HepG2 (cell line): ENCODE data around the gene OR6B1. TPM values are rescaled to one million over a fixed set of nuclear protein-coding genes. Genes with fewer than 3 reads are reported as not detected.

Experiments used
- ATAC-seq: fragments of 200-7000 bp; cut with Tn5 transposase; 3 replicates; pipeline ENCODE4 v1.9.1; 2020; ENCODE audit warnings: mild to moderate bottlenecking, moderate library complexity
- BruUV-seq: library from RNA; stranded (reverse); fragments of 400-500 nt; replicated peaks from 2 replicates; lab custom pipeline; 2021; lab: Mats Ljungman, UMichigan
- CTCF ChIA-PET: fragments of 300-600 bp; formaldehyde crosslinking; extraction: SDS; loops from one replicate; lab custom pipeline; 2021; ENCODE audit warnings: low total read pairs, inconsistent platforms, low intra/inter-chr PET ratio; lab: Yijun Ruan, JAX
- POLR2A ChIA-PET: fragments of 350-600 bp; sonication (Branson Sonifier 250); formaldehyde crosslinking; loops from one replicate; lab custom pipeline; 2020; ENCODE audit warnings: antibody characterized with exemption, inconsistent platforms; lab: Yijun Ruan, JAX
- DNase-seq: peaks from one replicate; pipeline ENCODE4 v3.0.0-alpha.2; 2015; ENCODE audit warnings: low spot score
- FAIRE-seq: peaks from 3 replicates; lab custom pipeline; 2011; peaks lifted over from hg19 to GRCh38; lab: Jason Lieb, UNC
- H2AFZ ChIP-seq: one replicate; pipeline ENCODE4 v1.6.1; 2011; ENCODE audit warnings: low read length, inconsistent platforms
- H3K27ac ChIP-seq: fragments of 300-600 bp; 3 replicates; pipeline ENCODE4 v1.8.0; 2011; ENCODE audit warnings: mixed run types, mild to moderate bottlenecking, mixed read lengths, low read length, inconsistent platforms; ENCODE audit not compliant: insufficient read depth; ENCODE audit errors: extremely low read length
- H3K27me3 ChIP-seq, 2 experiments: fragments of 200-600 bp in 1 of 2; 2 replicates in 1 of 2; 3 replicates in 1 of 2; pipeline versions ENCODE4 v1.6.0 to v1.8.0; 2011; ENCODE audit warnings: low read length in 2 of 2, mild to moderate bottlenecking in 2 of 2, moderate library complexity in 2 of 2, inconsistent platforms in 1 of 2; ENCODE audit not compliant: insufficient read depth in 2 of 2, control insufficient read depth in 1 of 2
- H3K36me3 ChIP-seq, 2 experiments: fragments of 200-600 bp in 1 of 2; replicated peaks in 1 of 2; 2 replicates in 1 of 2; 3 replicates in 1 of 2; pipeline versions ENCODE4 v1.5.1 to v1.8.0; 2011; ENCODE audit warnings: low read length in 2 of 2, inconsistent platforms in 1 of 2; ENCODE audit not compliant: insufficient read depth in 2 of 2, control insufficient read depth in 1 of 2
- H3K4me1 ChIP-seq: 2 replicates; pipeline ENCODE4 v1.5.1; 2012; ENCODE audit warnings: low read length, inconsistent platforms; ENCODE audit not compliant: insufficient read depth
- H3K4me2 ChIP-seq: 2 replicates; pipeline ENCODE4 v1.6.0; 2011; ENCODE audit warnings: low read depth, low read length, inconsistent platforms
- H3K4me3 ChIP-seq, 3 experiments: fragments of 200-600 bp in 1 of 3; sonication (generic), shearing (Covaris generic) in 1 of 3; replicated peaks in 1 of 3; 2 replicates each; pipeline ENCODE4 v1.5.1; 2011 to 2016; ENCODE audit warnings: low read length in 3 of 3, inconsistent platforms in 2 of 3, low read depth in 2 of 3, mild to moderate bottlenecking in 2 of 3, control low read depth in 1 of 3, mixed read lengths in 1 of 3; ENCODE audit not compliant: insufficient read depth in 1 of 3
- H3K79me2 ChIP-seq: one replicate; pipeline ENCODE4 v1.6.1; 2011; ENCODE audit warnings: low read length, inconsistent platforms; ENCODE audit not compliant: insufficient read depth
- H3K9ac ChIP-seq: 2 replicates; pipeline ENCODE4 v1.6.0; 2011; ENCODE audit warnings: mild to moderate bottlenecking, low read depth, low read length, inconsistent platforms; ENCODE audit not compliant: insufficient read depth
- H3K9me3 ChIP-seq: 2 replicates; pipeline ENCODE4 v1.5.1; 2012; ENCODE audit warnings: mild to moderate bottlenecking, low read length
- H4K20me1 ChIP-seq: 2 replicates; pipeline ENCODE4 v1.6.0; 2011; ENCODE audit warnings: inconsistent platforms, mild to moderate bottlenecking, low read length, moderate library complexity; ENCODE audit not compliant: insufficient read depth
- ARNT ChIP-seq: fragments of 450-650 bp; IDR thresholded peaks from 2 replicates; pipeline ENCODE4 v1.6.1; 2017
- FOXM1 ChIP-seq: sonication (generic); formaldehyde crosslinking; IDR thresholded peaks from 2 replicates; pipeline ENCODE4 v1.5.0; 2020; ENCODE audit warnings: missing genetic modification reagents
- KAT7 ChIP-seq: IDR thresholded peaks from 2 replicates; pipeline ENCODE4 v1.6.1; 2018; ENCODE audit warnings: borderline replicate concordance, missing compliant biosample characterization
- NFYB ChIP-seq: sonication (generic); formaldehyde crosslinking; IDR thresholded peaks from 2 replicates; pipeline ENCODE4 v1.4.0; 2020; ENCODE audit warnings: missing genetic modification reagents
- NR2F2 ChIP-seq: IDR thresholded peaks from 2 replicates; pipeline ENCODE4 v1.6.1; 2012; ENCODE audit warnings: low read depth, inconsistent platforms, borderline replicate concordance
- PHB2 ChIP-seq: fragments of 450-650 bp; IDR thresholded peaks from 2 replicates; pipeline ENCODE4 v1.6.1; 2018; ENCODE audit not compliant: partially characterized antibody
- RFX1 ChIP-seq: fragments of 450-650 bp; IDR thresholded peaks from 2 replicates; pipeline ENCODE4 v1.6.1; 2017
- TCF7L2 ChIP-seq: IDR thresholded peaks from 2 replicates; pipeline ENCODE4 v1.6.1; 2011; ENCODE audit warnings: mild to moderate bottlenecking, low read depth, low read length, moderate library complexity
- U2AF1 ChIP-seq: fragments of 200-400 bp; formaldehyde crosslinking; optimal IDR thresholded peaks from 2 replicates; pipeline ENCODE3; 2017; ENCODE audit warnings: mild to moderate bottlenecking, low read depth, low read length
- ZNF337 ChIP-seq: sonication (generic); formaldehyde crosslinking; IDR thresholded peaks from 2 replicates; pipeline ENCODE4 v1.5.1; 2020; ENCODE audit warnings: missing genetic modification reagents, low read depth, mild to moderate bottlenecking, borderline replicate concordance
- ZNF546 ChIP-seq: sonication (generic); formaldehyde crosslinking; conservative IDR thresholded peaks from 2 replicates; pipeline ENCODE4 v1.8.1; 2023; ENCODE audit warnings: mild to moderate bottlenecking, missing genetic modification reagents
- ZNF737 ChIP-seq: sonication (generic); formaldehyde crosslinking; IDR thresholded peaks from 2 replicates; pipeline ENCODE4 v1.5.0; 2020; ENCODE audit warnings: missing genetic modification reagents, mild to moderate bottlenecking, borderline replicate concordance
- WGBS: methylation state at CpG from one replicate; pipeline ENCODE4 v1.1.6; 2017; ENCODE audit warnings: low lambda C conversion rate; 5-methylcytosine and 5-hydroxymethylcytosine counted together
- in situ Hi-C: cut with HindIII; loops from 2 replicates; pipeline ENCODE4 v1.10.0; 2017; ENCODE audit warnings: low pct_unique_long_range_greater_than_20kb; ENCODE audit not compliant: extremely low pct_ligation_motif_present
- intact Hi-C: fragments of 100-400 bp; cut with micrococcal nuclease; formaldehyde crosslinking; loops from one replicate; pipeline ENCODE4 v1.10.0; 2022; ENCODE audit not compliant: unreplicated experiment
- polyA plus RNA-seq, 8 experiments: library from polyadenylated mRNA; depleted of rRNA in 3 of 8; stranded (reverse) in 7 of 8; unstranded in 1 of 8; fragments of >200 nt; fragmentation: Illumina TruSeq in 4 of 8; extraction: Trizol in 4 of 8; gene quantifications; 2 replicates each; pipeline versions ENCODE4 v1.2.1 to v1.2.3, GENCODE V29; 2011 to 2016; ENCODE audit warnings: low read depth in 4 of 8, missing spikeins in 1 of 8, mixed read lengths in 1 of 8; ENCODE audit not compliant: insufficient read depth in 1 of 8
- total RNA-seq, 5 experiments: library from RNA; depleted of rRNA; stranded (reverse); fragments of >200 nt; fragmentation: Illumina TruSeq; extraction: Trizol; gene quantifications; 2 replicates each; pipeline ENCODE4 v1.2.3, GENCODE V29; 2016; ENCODE audit warnings: low read depth in 1 of 5
- TF ChIP-seq, protein P1 (sequence below): sonication (generic); formaldehyde crosslinking; IDR thresholded peaks from 2 replicates; pipeline ENCODE4 v1.8.0; 2022; ENCODE audit warnings: mild to moderate bottlenecking, missing genetic modification reagents, borderline replicate concordance
- TF ChIP-seq, protein P2 (sequence below): sonication (generic); formaldehyde crosslinking; IDR thresholded peaks from 2 replicates; pipeline ENCODE4 v1.4.0; 2020; ENCODE audit warnings: mild to moderate bottlenecking, missing genetic modification reagents
- TF ChIP-seq, protein P3 (sequence below): sonication (generic); formaldehyde crosslinking; conservative IDR thresholded peaks from 2 replicates; pipeline ENCODE4 v1.4.0; 2020; ENCODE audit warnings: missing genetic modification reagents

Gene OR6B1
- total and polyA plus RNA-seq, 2 of the 13 experiments (the other 11 are each of a cell fraction or from before 2014, with no cell fraction given) = 0.18 TPM; not detected in 1

DNA sequence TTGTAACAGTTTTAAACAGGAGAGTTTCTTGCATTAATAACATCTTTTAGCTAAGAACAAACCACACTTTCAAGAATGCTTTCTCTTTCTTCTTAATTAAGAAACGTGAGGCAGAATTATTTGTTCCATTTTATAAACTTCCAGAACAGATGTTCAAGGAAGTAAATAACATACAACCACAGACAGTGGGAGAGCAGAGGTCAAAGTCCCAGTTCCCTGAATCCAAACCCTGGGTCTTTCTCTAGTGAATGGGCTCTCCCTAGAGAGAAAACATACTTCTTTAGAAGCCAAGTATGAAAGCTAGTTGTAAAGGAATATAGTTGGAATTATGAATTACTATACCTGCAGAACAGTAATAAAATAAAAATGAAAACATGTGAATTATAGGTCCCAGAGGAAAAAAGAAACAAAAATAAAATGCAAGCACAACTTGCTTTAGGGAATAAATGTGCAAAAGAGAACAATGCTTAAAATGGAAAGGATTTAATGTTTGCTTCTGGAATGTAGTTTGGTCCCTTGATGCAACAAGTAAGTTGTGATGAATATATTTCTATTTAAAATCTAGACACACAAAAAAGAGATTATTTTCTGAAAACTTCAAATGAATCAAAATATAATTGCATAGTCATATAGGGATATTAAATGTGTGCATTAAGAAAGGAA, 6.0 kb downstream of the OR6B1 start:
- Histone ChIP-seq H3K27me3 (no peaks in the 10 kb centered on the region), H3K36me3 (no peaks in the 10 kb centered on the region), H3K79me2 (no peaks in the 10 kb centered on the region), H4K20me1 (no peaks in the 10 kb centered on the region), H3K4me2 (no peak overlapping the region), H3K4me1 (peaks cover 5% of the 10 kb centered on the region), H3K9ac (no peak overlapping the region), H3K4me3 (no peak overlapping the region), H3K27ac (no peak overlapping the region), H2AFZ (no peak overlapping the region), H3K9me3 (peaks cover 18% of the 10 kb centered on the region; the same call in 1 of the 2 replicates)
- in situ Hi-C loops = no loop called here
- no TSS peak for BruUV-seq
- ChIA-PET CTCF (no interaction called here), POLR2A (no interaction called here)
- FAIRE-seq = no peak
- DNase-seq = no peak
- intact Hi-C loops = no loop called here
- TF ChIP-seq NFYB (CRISPR knock-in tag) (no peak), ZNF337 (CRISPR knock-in tag) (no peak), ZNF546 (CRISPR knock-in tag) (no peak), FOXM1 (CRISPR knock-in tag) (no peak), RFX1 (no peak), ZNF737 (CRISPR knock-in tag) (no peak), U2AF1 (no peak), KAT7 (CRISPR knock-in tag) (no peak), ARNT (no peak), PHB2 (no peak), TCF7L2 (no peak), NR2F2 (no peak)
- TF ChIP-seq, protein P1, sequence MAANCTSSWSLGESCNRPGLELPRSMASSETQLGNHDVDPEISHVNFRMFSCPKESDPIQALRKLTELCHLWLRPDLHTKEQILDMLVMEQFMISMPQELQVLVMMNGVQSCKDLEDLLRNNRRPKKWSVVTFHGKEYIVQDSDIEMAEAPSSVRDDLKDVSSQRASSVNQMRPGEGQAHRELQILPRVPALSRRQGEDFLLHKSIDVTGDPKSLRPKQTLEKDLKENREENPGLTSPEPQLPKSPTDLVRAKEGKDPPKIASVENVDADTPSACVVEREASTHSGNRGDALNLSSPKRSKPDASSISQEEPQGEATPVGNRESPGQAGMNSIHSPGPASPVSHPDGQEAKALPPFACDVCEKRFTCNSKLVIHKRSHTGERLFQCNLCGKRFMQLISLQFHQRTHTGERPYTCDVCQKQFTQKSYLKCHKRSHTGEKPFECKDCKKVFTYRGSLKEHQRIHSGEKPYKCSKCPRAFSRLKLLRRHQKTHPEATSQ = no peak
- TF ChIP-seq, protein P2, sequence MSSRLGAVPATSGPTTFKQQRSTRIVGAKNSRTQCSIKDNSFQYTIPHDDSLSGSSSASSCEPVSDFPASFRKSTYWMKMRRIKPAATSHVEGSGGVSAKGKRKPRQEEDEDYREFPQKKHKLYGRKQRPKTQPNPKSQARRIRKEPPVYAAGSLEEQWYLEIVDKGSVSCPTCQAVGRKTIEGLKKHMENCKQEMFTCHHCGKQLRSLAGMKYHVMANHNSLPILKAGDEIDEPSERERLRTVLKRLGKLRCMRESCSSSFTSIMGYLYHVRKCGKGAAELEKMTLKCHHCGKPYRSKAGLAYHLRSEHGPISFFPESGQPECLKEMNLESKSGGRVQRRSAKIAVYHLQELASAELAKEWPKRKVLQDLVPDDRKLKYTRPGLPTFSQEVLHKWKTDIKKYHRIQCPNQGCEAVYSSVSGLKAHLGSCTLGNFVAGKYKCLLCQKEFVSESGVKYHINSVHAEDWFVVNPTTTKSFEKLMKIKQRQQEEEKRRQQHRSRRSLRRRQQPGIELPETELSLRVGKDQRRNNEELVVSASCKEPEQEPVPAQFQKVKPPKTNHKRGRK (CRISPR knock-in tag) = no peak
- TF ChIP-seq, protein P3, sequence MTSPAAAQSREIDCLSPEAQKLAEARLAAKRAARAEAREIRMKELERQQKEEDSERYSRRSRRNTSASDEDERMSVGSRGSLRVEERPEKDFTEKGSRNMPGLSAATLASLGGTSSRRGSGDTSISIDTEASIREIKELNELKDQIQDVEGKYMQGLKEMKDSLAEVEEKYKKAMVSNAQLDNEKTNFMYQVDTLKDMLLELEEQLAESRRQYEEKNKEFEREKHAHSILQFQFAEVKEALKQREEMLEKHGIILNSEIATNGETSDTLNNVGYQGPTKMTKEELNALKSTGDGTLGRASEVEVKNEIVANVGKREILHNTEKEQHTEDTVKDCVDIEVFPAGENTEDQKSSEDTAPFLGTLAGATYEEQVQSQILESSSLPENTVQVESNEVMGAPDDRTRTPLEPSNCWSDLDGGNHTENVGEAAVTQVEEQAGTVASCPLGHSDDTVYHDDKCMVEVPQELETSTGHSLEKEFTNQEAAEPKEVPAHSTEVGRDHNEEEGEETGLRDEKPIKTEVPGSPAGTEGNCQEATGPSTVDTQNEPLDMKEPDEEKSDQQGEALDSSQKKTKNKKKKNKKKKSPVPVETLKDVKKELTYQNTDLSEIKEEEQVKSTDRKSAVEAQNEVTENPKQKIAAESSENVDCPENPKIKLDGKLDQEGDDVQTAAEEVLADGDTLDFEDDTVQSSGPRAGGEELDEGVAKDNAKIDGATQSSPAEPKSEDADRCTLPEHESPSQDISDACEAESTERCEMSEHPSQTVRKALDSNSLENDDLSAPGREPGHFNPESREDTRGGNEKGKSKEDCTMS (CRISPR knock-in tag) = no peak
- WGBS = 21% methylated on average over 1 of the region's 1 CpG
- no peak for ATAC-seq
